Gastroesophageal sphincter (tissue), 3 donors: ENCODE results near the gene PRR23E.

Experiments
- POLR2A ChIP-seq, 2 donors: fragments of 450-650 bp; IDR thresholded peaks; one replicate each; pipeline ENCODE4 v1.6.1; 2017; ENCODE audit warnings: antibody characterized with exemption in 2 of 2, mild to moderate bottlenecking in 2 of 2, moderate library complexity in 1 of 2
- POLR2AphosphoS5 ChIP-seq: sonication (generic); formaldehyde crosslinking; IDR thresholded peaks from one replicate; pipeline ENCODE4 v1.6.1; 2017; ENCODE audit warnings: antibody characterized with exemption
- TF ChIP-seq, protein P1 (sequence below), 4 experiments: fragments of 200-600 bp in 2 of 4; fragments of 450-650 bp in 2 of 4; sonication (generic) in 1 of 4; IDR thresholded peaks; one replicate each; pipeline ENCODE4 v1.5.1; 2017 to 2019; ENCODE audit warnings: antibody characterized with exemption in 4 of 4, mild to moderate bottlenecking in 2 of 4, moderate library complexity in 2 of 4

DNA sequence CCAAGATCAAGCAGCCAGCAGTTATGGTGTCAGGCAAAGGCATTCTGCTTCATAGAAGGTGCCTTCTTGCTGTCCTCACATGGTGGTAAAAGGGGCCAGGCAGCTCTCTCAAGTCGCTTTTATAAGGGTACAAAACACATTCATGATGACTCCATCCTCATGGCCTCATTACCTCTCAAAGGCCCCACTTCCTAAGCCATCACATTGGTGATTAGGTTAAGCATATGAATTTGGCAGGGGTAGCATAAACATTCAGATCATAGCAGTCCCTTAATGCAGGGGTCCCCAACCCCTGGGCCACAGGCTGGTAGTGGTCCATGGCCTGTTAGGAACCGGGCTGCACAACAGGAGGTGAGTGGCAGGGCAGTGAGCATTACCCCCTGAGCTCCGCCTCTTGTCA is 42.8 kb downstream of the PRR23E start:
- TF ChIP-seq, protein P1, sequence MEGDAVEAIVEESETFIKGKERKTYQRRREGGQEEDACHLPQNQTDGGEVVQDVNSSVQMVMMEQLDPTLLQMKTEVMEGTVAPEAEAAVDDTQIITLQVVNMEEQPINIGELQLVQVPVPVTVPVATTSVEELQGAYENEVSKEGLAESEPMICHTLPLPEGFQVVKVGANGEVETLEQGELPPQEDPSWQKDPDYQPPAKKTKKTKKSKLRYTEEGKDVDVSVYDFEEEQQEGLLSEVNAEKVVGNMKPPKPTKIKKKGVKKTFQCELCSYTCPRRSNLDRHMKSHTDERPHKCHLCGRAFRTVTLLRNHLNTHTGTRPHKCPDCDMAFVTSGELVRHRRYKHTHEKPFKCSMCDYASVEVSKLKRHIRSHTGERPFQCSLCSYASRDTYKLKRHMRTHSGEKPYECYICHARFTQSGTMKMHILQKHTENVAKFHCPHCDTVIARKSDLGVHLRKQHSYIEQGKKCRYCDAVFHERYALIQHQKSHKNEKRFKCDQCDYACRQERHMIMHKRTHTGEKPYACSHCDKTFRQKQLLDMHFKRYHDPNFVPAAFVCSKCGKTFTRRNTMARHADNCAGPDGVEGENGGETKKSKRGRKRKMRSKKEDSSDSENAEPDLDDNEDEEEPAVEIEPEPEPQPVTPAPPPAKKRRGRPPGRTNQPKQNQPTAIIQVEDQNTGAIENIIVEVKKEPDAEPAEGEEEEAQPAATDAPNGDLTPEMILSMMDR (IDR thresholded peaks at IDR 0.05) = no peak
- TF ChIP-seq POLR2A (IDR thresholded peaks at IDR 0.05) (no peak), POLR2AphosphoS5 (no peak)
